GM18498 (cell line): Measurements from ENCODE around the gene WDFY3.

ENCODE experiments used
- ATAC-seq: cut with Tn5 transposase; IDR thresholded peaks from one replicate; pipeline ENCODE4 v1.9.1; 2021; ENCODE audit warnings: mild to moderate bottlenecking, moderate library complexity; ENCODE audit not compliant: unreplicated experiment

WDFY3 gene

GRCh38 chr4:84644087-84644486 is 322.4 kb downstream of the WDFY3 start:
- no peak for ATAC-seq

GRCh38 chr4:84639145-84639544 is 327.3 kb downstream of the WDFY3 start:
- ATAC-seq: no peak

GRCh38 chr4:84638092-84638491 is 328.4 kb downstream of the WDFY3 start:
- ATAC-seq: no peak

GRCh38 chr4:84634961-84635360 is 331.5 kb downstream of the WDFY3 start:
- no peak for ATAC-seq

GRCh38 chr4:84632092-84632491 is 334.4 kb downstream of the WDFY3 start:
- no peak for ATAC-seq

- ATAC-seq: no peak
These were observed 334.9 kb downstream of the WDFY3 start for GRCh38 chr4:84631573-84631972.

GRCh38 chr4:84626673-84627072 is 339.8 kb downstream of the WDFY3 start:
- no peak for ATAC-seq

- ATAC-seq: no peak
These were observed 342.8 kb downstream of the WDFY3 start for GRCh38 chr4:84623661-84624060.

GRCh38 chr4:84622959-84623358 is 343.5 kb downstream of the WDFY3 start:
- no peak for ATAC-seq
